GM21360 (cell line): Measurements from ENCODE around the gene KCNRG.
"Not testable (repeated sequence)": the region's sequence is repeated elsewhere in the genome, so short reads cannot be mapped to it uniquely, and the experiment has no call there.

Experiments
- ATAC-seq: cut with Tn5 transposase; IDR thresholded peaks from one replicate; pipeline ENCODE4 v1.9.1; 2021; ENCODE audit warnings: mild to moderate bottlenecking, moderate library complexity; ENCODE audit not compliant: unreplicated experiment

The KCNRG gene

GRCh38 chr13:50015258-50015657, at the start of gene KCNRG:
TSS of gene KCNRG (plus strand) at chr13:50015444. CDS start at chr13:50015494, 50 bp downstream.
- no peak for ATAC-seq

- no peak for ATAC-seq
These were observed 47.8 kb upstream of the KCNRG start for GRCh38 chr13:49967456-49967855.

- no peak for ATAC-seq
These were observed 42.5 kb upstream of the KCNRG start for GRCh38 chr13:49972709-49973108.

- ATAC-seq = no peak
These were observed 39.4 kb upstream of the KCNRG start for GRCh38 chr13:49975826-49976225.

- peak; percentile 75 for ATAC-seq
These were observed 38.7 kb upstream of the KCNRG start for GRCh38 chr13:49976314-49977258.

- ATAC-seq = no peak
These were observed 37.3 kb upstream of the KCNRG start for GRCh38 chr13:49977992-49978391.

- ATAC-seq = no peak
These were observed 35.0 kb upstream of the KCNRG start for GRCh38 chr13:49980266-49980665.

GRCh38 chr13:49985129-49985528, 30.1 kb upstream of the KCNRG start:
- ATAC-seq = no peak

GRCh38 chr13:49986471-49986870, 28.8 kb upstream of the KCNRG start:
- ATAC-seq = no peak

- ATAC-seq = not testable (repeated sequence)
These were observed 24.6 kb upstream of the KCNRG start for GRCh38 chr13:49990612-49991011.

- no peak for ATAC-seq
These were observed 22.1 kb upstream of the KCNRG start for GRCh38 chr13:49993111-49993510.

GRCh38 chr13:49993666-49994065, 21.6 kb upstream of the KCNRG start:
- no peak for ATAC-seq

- no peak for ATAC-seq
These were observed 19.6 kb upstream of the KCNRG start for GRCh38 chr13:49995625-49996101.

GRCh38 chr13:49996161-49996915, 18.9 kb upstream of the KCNRG start:
- peak; percentile 50 for ATAC-seq

- ATAC-seq = peak; percentile 69
These were observed 18.0 kb upstream of the KCNRG start, which contains the start of gene TRIM13 for GRCh38 chr13:49996951-49997895. TSS of gene TRIM13 (plus strand) at chr13:49997042. CDS start at chr13:50011941, 14,899 bp downstream.

- no peak for ATAC-seq
These were observed 17.3 kb upstream of the KCNRG start for GRCh38 chr13:49997955-49998354.

GRCh38 chr13:49998714-49999624, 16.3 kb upstream of the KCNRG start:
- ATAC-seq = no peak

- no peak for ATAC-seq
These were observed 14.0 kb upstream of the KCNRG start for GRCh38 chr13:50001287-50001686.

GRCh38 chr13:50006426-50007135, 8.7 kb upstream of the KCNRG start:
- ATAC-seq = no peak
